Caco-2 (cell line): ENCODE measurements around the gene CD63. TPM values are rescaled to one million over a fixed set of nuclear protein-coding genes. Genes with fewer than 3 reads are reported as not detected.

ENCODE experiments used
- BruUV-seq: library from RNA; stranded (reverse); fragments of 400-500 nt; replicated peaks from 2 replicates; lab custom pipeline; 2021; lab: Mats Ljungman, UMichigan
- CTCF ChIA-PET: fragments of 300-600 bp; sonication (Branson Sonifier 250); formaldehyde crosslinking; loops from one replicate; lab custom pipeline; 2022; ENCODE audit warnings: antibody characterized with exemption; lab: Charles Lee
- POLR2A ChIA-PET: fragments of 300-600 bp; sonication (Branson Sonifier 250); formaldehyde crosslinking; loops from one replicate; lab custom pipeline; 2022; ENCODE audit warnings: antibody characterized with exemption; lab: Charles Lee
- DNase-seq, 2 experiments: peaks; one replicate each; pipeline versions ENCODE4 v3.0.0 to v3.0.0-alpha.2; 2020 to 2022
- H3K27me3 ChIP-seq: replicated peaks from 2 replicates; pipeline ENCODE4 v1.6.0; 2011; ENCODE audit warnings: low read length; ENCODE audit not compliant: control insufficient read depth, insufficient read depth
- H3K36me3 ChIP-seq: 2 replicates; pipeline ENCODE4 v1.5.1; 2011; ENCODE audit warnings: low read length; ENCODE audit not compliant: control insufficient read depth, insufficient read depth
- H3K4me1 ChIP-seq: fragments of 250-450 bp; sonication (Bioruptor Pico); 2 replicates; pipeline ENCODE4 v1.5.1; 2020; ENCODE audit warnings: mild to moderate bottlenecking
- H3K4me3 ChIP-seq: 2 replicates; pipeline ENCODE4 v1.5.1; 2011; ENCODE audit warnings: low read depth, mild to moderate bottlenecking, control low read depth, low read length
- H3K9me3 ChIP-seq: fragments of 250-450 bp; sonication (Bioruptor Pico); 2 replicates; pipeline ENCODE4 v1.5.1; 2020; ENCODE audit warnings: mild to moderate bottlenecking, moderate library complexity
- H3K27ac Mint-ChIP-seq: one replicate; pipeline ENCODE4 v1.8.0; 2022; ENCODE audit warnings: mixed read lengths; ENCODE audit not compliant: unreplicated experiment
- H3K27me3 Mint-ChIP-seq: one replicate; pipeline ENCODE4 v1.8.0; 2022; ENCODE audit warnings: mixed read lengths; ENCODE audit not compliant: insufficient read depth, unreplicated experiment
- H3K36me3 Mint-ChIP-seq: one replicate; pipeline ENCODE4 v1.8.0; 2022; ENCODE audit warnings: mild to moderate bottlenecking, mixed read lengths; ENCODE audit not compliant: insufficient read depth, unreplicated experiment
- H3K4me1 Mint-ChIP-seq: one replicate; pipeline ENCODE4 v1.8.0; 2022; ENCODE audit warnings: low read depth, mixed read lengths; ENCODE audit not compliant: unreplicated experiment
- H3K4me3 Mint-ChIP-seq: one replicate; pipeline ENCODE4 v1.8.0; 2022; ENCODE audit warnings: mild to moderate bottlenecking, moderate library complexity, mixed read lengths; ENCODE audit not compliant: unreplicated experiment
- H3K9me3 Mint-ChIP-seq: one replicate; pipeline ENCODE4 v1.8.0; 2022; ENCODE audit warnings: mixed read lengths; ENCODE audit not compliant: unreplicated experiment
- intact Hi-C: fragments of 100-400 bp; cut with micrococcal nuclease; formaldehyde crosslinking; loops from one replicate; pipeline ENCODE4 v1.10.0; 2022; ENCODE audit not compliant: unreplicated experiment
- total RNA-seq: library from RNA; stranded (reverse); gene quantifications from 2 replicates; pipeline ENCODE4 v1.2.3, GENCODE V29; 2022
- TF ChIP-seq, protein P1 (sequence below), 2 experiments: fragments of 200-600 bp in 1 of 2; IDR thresholded peaks; 1 replicate in 1 of 2; 2 replicates in 1 of 2; pipeline versions ENCODE4 v1.5.1 to v1.8.0; 2011 to 2022; ENCODE audit warnings: antibody characterized with exemption in 1 of 2, control low read depth in 1 of 2, inconsistent platforms in 1 of 2, low read depth in 1 of 2, low read length in 1 of 2, mild to moderate bottlenecking in 1 of 2, moderate library complexity in 1 of 2; ENCODE audit not compliant: insufficient read depth in 1 of 2, severe bottlenecking in 1 of 2, unreplicated experiment in 1 of 2

Gene CD63
- total RNA-seq, 1 experiment from 2014 or later: 947 TPM

DNA sequence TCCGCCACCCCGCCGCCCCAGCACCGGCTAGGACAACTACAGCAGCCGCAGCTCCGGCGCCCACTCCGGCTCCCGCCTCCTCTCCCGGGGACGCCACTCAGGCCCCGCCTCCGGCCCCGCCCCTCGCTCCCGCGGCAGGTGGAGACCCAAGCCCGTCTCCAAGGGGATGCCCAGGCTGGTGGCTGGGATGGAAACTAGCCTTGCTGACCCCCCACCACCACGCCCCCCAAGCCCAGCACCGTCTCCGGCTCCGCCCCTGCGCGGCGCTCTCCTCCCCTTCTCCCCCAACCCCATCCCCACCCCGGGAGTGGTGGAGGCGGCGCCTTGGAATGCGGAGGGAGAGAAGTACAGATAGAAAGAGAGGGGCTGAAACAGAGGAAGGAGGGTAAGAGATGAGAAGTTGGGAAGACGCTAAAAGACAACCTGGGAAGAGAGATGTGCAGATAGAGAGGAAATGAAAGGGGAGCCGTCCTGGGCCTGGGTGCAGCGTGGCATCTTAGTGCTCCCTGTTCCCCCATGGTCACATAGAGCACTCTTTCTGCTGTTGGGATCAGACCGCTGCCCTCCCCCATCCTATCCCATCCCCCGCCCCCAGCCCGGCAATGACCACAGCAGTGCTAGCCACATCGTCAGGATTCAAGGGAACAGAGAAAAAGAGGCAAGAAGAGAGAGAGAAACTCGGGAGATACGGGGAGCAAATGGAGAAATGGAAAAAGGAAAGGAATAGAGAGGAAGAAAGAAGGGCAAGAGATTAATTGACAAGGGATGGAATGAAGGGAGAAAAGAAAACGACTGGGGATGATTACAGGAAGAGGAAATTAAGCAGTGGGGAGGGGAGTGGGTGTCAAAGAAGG lies 20.7 kb downstream of the CD63 start, which contains the start of gene ITGA7:
Gene ITGA7 (minus strand): TSS at position 64 of the 854 bp plus-strand sequence. CDS start 222 bp downstream, outside the sequence.
- CTCF ChIA-PET: interaction anchor here (0.6 to 3.5 kb wide), 4 partner anchors 12 to 73 kb away, joined by 3 to 41 read pairs (median 6); partner anchors contain the start of gene RDH5
- TF ChIP-seq, protein P1, sequence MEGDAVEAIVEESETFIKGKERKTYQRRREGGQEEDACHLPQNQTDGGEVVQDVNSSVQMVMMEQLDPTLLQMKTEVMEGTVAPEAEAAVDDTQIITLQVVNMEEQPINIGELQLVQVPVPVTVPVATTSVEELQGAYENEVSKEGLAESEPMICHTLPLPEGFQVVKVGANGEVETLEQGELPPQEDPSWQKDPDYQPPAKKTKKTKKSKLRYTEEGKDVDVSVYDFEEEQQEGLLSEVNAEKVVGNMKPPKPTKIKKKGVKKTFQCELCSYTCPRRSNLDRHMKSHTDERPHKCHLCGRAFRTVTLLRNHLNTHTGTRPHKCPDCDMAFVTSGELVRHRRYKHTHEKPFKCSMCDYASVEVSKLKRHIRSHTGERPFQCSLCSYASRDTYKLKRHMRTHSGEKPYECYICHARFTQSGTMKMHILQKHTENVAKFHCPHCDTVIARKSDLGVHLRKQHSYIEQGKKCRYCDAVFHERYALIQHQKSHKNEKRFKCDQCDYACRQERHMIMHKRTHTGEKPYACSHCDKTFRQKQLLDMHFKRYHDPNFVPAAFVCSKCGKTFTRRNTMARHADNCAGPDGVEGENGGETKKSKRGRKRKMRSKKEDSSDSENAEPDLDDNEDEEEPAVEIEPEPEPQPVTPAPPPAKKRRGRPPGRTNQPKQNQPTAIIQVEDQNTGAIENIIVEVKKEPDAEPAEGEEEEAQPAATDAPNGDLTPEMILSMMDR (IDR thresholded peaks at IDR 0.05; ENCODE audit: insufficient read depth in 1 of 2, low read depth in 1 of 2, low read length in 1 of 2, severe bottlenecking in 1 of 2, unreplicated experiment in 1 of 2): no peak
- Histone ChIP-seq H3K4me1 (peaks cover 37% of the 10 kb centered on the region), H3K9me3 (no peaks in the 10 kb centered on the region), H3K27me3 (no peaks in the 10 kb centered on the region), H3K36me3 (no peaks in the 10 kb centered on the region), H3K4me3 (peak within 1 kb of the TSS; percentile 78)
- Mint-ChIP-seq H3K9me3 (no peaks in the 10 kb centered on the region), H3K27ac (no peak within 1 kb of the TSS), H3K4me3 (peak within 1 kb of the TSS; percentile 78), H3K27me3 (peaks cover 18% of the 10 kb centered on the region), H3K4me1 (peaks cover 18% of the 10 kb centered on the region), H3K36me3 (no peaks in the 10 kb centered on the region)
- BruUV-seq: no TSS peak
- POLR2A ChIA-PET: interaction anchor here (1.0 kb wide), 1 partner anchor 396 kb away, joined by 3 read pairs; the partner anchor contains the start of gene PA2G4
- intact Hi-C loops: loop anchor here (1.0 kb wide), 1 partner anchor 8 kb away; the partner anchor contains the start of gene BLOC1S1
- DNase-seq: peak; percentile 76 to 86

DNA sequence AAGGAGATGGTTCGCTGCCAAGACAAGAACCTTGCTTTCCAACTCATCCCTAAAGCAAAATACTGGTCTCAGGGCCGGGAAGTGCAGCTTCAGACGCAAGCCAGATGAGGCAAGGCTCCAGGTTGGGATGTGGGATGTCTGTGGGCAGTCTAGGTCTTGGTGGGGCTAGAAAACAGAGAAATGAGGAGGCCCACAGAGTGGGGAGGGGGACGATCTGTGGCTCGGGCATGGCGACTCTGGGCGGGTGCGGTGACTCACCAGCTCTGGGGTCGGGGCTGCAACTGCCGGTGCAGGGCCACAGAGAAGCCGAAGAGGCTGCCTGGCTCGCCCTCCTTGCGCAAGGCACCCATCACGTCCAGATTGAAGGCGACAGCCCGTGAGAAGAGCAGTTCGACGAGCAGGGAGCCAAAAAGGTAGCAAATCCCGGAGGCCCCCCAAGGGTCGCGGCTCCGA lies 21.6 kb downstream of the CD63 start:
- TF ChIP-seq, protein P1 (IDR thresholded peaks at IDR 0.05; ENCODE audit: insufficient read depth in 1 of 2, low read depth in 1 of 2, low read length in 1 of 2, severe bottlenecking in 1 of 2, unreplicated experiment in 1 of 2): no peak
- Histone ChIP-seq H3K36me3 (no peaks in the 10 kb centered on the region), H3K27me3 (no peaks in the 10 kb centered on the region), H3K4me1 (peaks cover 37% of the 10 kb centered on the region), H3K4me3 (peak overlapping the region; percentile 78), H3K9me3 (no peaks in the 10 kb centered on the region)
- POLR2A ChIA-PET: interaction anchor here (1.0 kb wide), 1 partner anchor 397 kb away, joined by 3 read pairs; the partner anchor contains the start of gene PA2G4
- Mint-ChIP-seq H3K27ac (no peak overlapping the region), H3K4me1 (peaks cover 18% of the 10 kb centered on the region), H3K4me3 (peak overlapping the region; percentile 78), H3K27me3 (peaks cover 15% of the 10 kb centered on the region), H3K9me3 (no peaks in the 10 kb centered on the region), H3K36me3 (no peaks in the 10 kb centered on the region)
- DNase-seq: peak in 1 of 2 experiments; percentile 35
- TSS peak; percentile 30 for BruUV-seq
- CTCF ChIA-PET: interaction anchor here (0.6 to 3.5 kb wide), 6 partner anchors 11 to 72 kb away, joined by 3 to 41 read pairs (median 4); partner anchors contain the start of gene RDH5
- intact Hi-C loops: no loop called here

DNA sequence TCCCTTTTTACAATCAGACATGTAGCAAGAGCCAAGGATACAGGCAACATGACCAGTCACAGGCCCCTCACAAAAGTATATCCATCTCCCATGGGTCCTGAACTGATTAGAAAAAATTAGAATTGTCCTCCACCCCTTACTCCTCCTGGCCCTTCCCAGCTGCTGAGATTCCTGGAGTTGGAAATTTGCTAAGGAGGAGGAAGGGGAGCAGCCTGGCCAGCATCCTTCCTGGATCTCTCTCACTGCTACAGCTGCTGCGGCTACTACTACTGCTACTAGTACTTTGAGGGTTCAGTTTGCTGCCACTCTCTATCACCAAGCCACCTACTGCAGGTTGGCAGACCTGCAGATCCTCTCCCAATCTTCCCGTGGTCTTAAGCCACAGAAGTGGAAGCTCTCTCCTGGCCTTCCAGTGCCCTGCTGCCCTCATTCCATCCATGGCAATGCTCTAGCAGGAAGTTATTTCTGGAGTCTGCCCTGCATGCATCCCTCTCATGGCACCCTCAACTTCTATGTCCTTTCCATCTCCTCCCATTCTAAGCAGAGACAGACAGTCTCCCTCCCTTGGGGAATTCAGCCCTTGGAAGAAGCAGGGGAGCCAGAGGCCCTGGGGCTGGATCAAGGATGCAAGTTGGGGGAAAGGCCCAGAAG lies 22.1 kb downstream of the CD63 start:
- H3K4me3 ChIP-seq: peak overlapping the region; percentile 78
- peak overlapping the region; percentile 78 for H3K4me3 Mint-ChIP-seq
- CTCF ChIA-PET: interaction anchor here (0.7 to 3.5 kb wide), 8 partner anchors 9 to 111 kb away, joined by 3 to 41 read pairs (median 3); partner anchors contain the start of genes BLOC1S1, ORMDL2, RDH5 and SARNP
- peaks cover 18% of the 10 kb centered on the region for H3K4me1 Mint-ChIP-seq
- H3K9me3 ChIP-seq: no peaks in the 10 kb centered on the region
- DNase-seq: no peak
- H3K36me3 ChIP-seq: no peaks in the 10 kb centered on the region
- POLR2A ChIA-PET: interaction anchor here (0.5 to 1.0 kb wide), 2 partner anchors 321 to 397 kb away, joined by 3 to 12 read pairs; partner anchors contain the start of gene PA2G4
- no peaks in the 10 kb centered on the region for H3K36me3 Mint-ChIP-seq
- no peak overlapping the region for H3K27ac Mint-ChIP-seq
- no peaks in the 10 kb centered on the region for H3K9me3 Mint-ChIP-seq
- TF ChIP-seq, protein P1 (IDR thresholded peaks at IDR 0.05; ENCODE audit: insufficient read depth in 1 of 2, low read depth in 1 of 2, low read length in 1 of 2, severe bottlenecking in 1 of 2, unreplicated experiment in 1 of 2): no peak
- peaks cover 12% of the 10 kb centered on the region for H3K27me3 Mint-ChIP-seq
- BruUV-seq: no TSS peak
- peaks cover 37% of the 10 kb centered on the region for H3K4me1 ChIP-seq
- no peaks in the 10 kb centered on the region for H3K27me3 ChIP-seq
- intact Hi-C loops: no loop called here
